Caco-2 (cell line): ENCODE results near the gene KIF19. TPM values are rescaled to one million over a fixed set of nuclear protein-coding genes. Genes with fewer than 3 reads are reported as not detected.

Experiments
- BruUV-seq: library from RNA; stranded (reverse); fragments of 400-500 nt; replicated peaks from 2 replicates; lab custom pipeline; 2021; lab: Mats Ljungman, UMichigan
- CTCF ChIA-PET: fragments of 300-600 bp; sonication (Branson Sonifier 250); formaldehyde crosslinking; loops from one replicate; lab custom pipeline; 2022; ENCODE audit warnings: antibody characterized with exemption; lab: Charles Lee
- POLR2A ChIA-PET: fragments of 300-600 bp; sonication (Branson Sonifier 250); formaldehyde crosslinking; loops from one replicate; lab custom pipeline; 2022; ENCODE audit warnings: antibody characterized with exemption; lab: Charles Lee
- DNase-seq, 2 experiments: peaks; one replicate each; pipeline versions ENCODE4 v3.0.0 to v3.0.0-alpha.2; 2020 to 2022
- H3K27me3 ChIP-seq: replicated peaks from 2 replicates; pipeline ENCODE4 v1.6.0; 2011; ENCODE audit warnings: low read length; ENCODE audit not compliant: control insufficient read depth, insufficient read depth
- H3K36me3 ChIP-seq: 2 replicates; pipeline ENCODE4 v1.5.1; 2011; ENCODE audit warnings: low read length; ENCODE audit not compliant: control insufficient read depth, insufficient read depth
- H3K4me1 ChIP-seq: fragments of 250-450 bp; sonication (Bioruptor Pico); 2 replicates; pipeline ENCODE4 v1.5.1; 2020; ENCODE audit warnings: mild to moderate bottlenecking
- H3K4me3 ChIP-seq: 2 replicates; pipeline ENCODE4 v1.5.1; 2011; ENCODE audit warnings: low read depth, mild to moderate bottlenecking, control low read depth, low read length
- H3K9me3 ChIP-seq: fragments of 250-450 bp; sonication (Bioruptor Pico); 2 replicates; pipeline ENCODE4 v1.5.1; 2020; ENCODE audit warnings: mild to moderate bottlenecking, moderate library complexity
- H3K27ac Mint-ChIP-seq: one replicate; pipeline ENCODE4 v1.8.0; 2022; ENCODE audit warnings: mixed read lengths; ENCODE audit not compliant: unreplicated experiment
- H3K27me3 Mint-ChIP-seq: one replicate; pipeline ENCODE4 v1.8.0; 2022; ENCODE audit warnings: mixed read lengths; ENCODE audit not compliant: insufficient read depth, unreplicated experiment
- H3K36me3 Mint-ChIP-seq: one replicate; pipeline ENCODE4 v1.8.0; 2022; ENCODE audit warnings: mild to moderate bottlenecking, mixed read lengths; ENCODE audit not compliant: insufficient read depth, unreplicated experiment
- H3K4me1 Mint-ChIP-seq: one replicate; pipeline ENCODE4 v1.8.0; 2022; ENCODE audit warnings: low read depth, mixed read lengths; ENCODE audit not compliant: unreplicated experiment
- H3K4me3 Mint-ChIP-seq: one replicate; pipeline ENCODE4 v1.8.0; 2022; ENCODE audit warnings: mild to moderate bottlenecking, moderate library complexity, mixed read lengths; ENCODE audit not compliant: unreplicated experiment
- H3K9me3 Mint-ChIP-seq: one replicate; pipeline ENCODE4 v1.8.0; 2022; ENCODE audit warnings: mixed read lengths; ENCODE audit not compliant: unreplicated experiment
- CTCF ChIP-seq, 2 experiments: fragments of 200-600 bp in 1 of 2; IDR thresholded peaks; 1 replicate in 1 of 2; 2 replicates in 1 of 2; pipeline versions ENCODE4 v1.5.1 to v1.8.0; 2011 to 2022; ENCODE audit warnings: antibody characterized with exemption in 1 of 2, control low read depth in 1 of 2, inconsistent platforms in 1 of 2, low read depth in 1 of 2, low read length in 1 of 2, mild to moderate bottlenecking in 1 of 2, moderate library complexity in 1 of 2; ENCODE audit not compliant: insufficient read depth in 1 of 2, severe bottlenecking in 1 of 2, unreplicated experiment in 1 of 2
- intact Hi-C: fragments of 100-400 bp; cut with micrococcal nuclease; formaldehyde crosslinking; loops from one replicate; pipeline ENCODE4 v1.10.0; 2022; ENCODE audit not compliant: unreplicated experiment
- total RNA-seq: library from RNA; stranded (reverse); gene quantifications from 2 replicates; pipeline ENCODE4 v1.2.3, GENCODE V29; 2022

Gene KIF19
- total RNA-seq, 1 experiment from 2014 or later, result not detected

GRCh38 chr17:74326506-74326905, 480 bp downstream of the KIF19 start:
- Mint-ChIP-seq H3K9me3 (no peaks in the 10 kb centered on the region), H3K4me3 (peak overlapping the region; percentile 25), H3K4me1 (no peaks in the 10 kb centered on the region), H3K27me3 (peaks cover 12% of the 10 kb centered on the region), H3K27ac (no peak overlapping the region), H3K36me3 (no peaks in the 10 kb centered on the region)
- H3K4me1 ChIP-seq, result peaks cover 5% of the 10 kb centered on the region
- no peaks in the 10 kb centered on the region for H3K36me3 ChIP-seq
- no peak for TF ChIP-seq CTCF (IDR thresholded peaks at IDR 0.05; ENCODE audit: insufficient read depth in 1 of 2, low read depth in 1 of 2, low read length in 1 of 2, severe bottlenecking in 1 of 2, unreplicated experiment in 1 of 2)
- no peaks in the 10 kb centered on the region for H3K9me3 ChIP-seq
- no TSS peak for BruUV-seq
- no peaks in the 10 kb centered on the region for H3K27me3 ChIP-seq
- ChIA-PET POLR2A (no interaction called here), CTCF (no interaction called here)
- H3K4me3 ChIP-seq, result peak overlapping the region; percentile 23
- DNase-seq, result no peak
- intact Hi-C loops, result no loop called here

GRCh38 chr17:74328487-74328886, 2.5 kb downstream of the KIF19 start:
- Mint-ChIP-seq H3K9me3 (no peaks in the 10 kb centered on the region), H3K36me3 (no peaks in the 10 kb centered on the region), H3K4me3 (no peak overlapping the region), H3K27me3 (peaks cover 3% of the 10 kb centered on the region), H3K4me1 (peaks cover 6% of the 10 kb centered on the region), H3K27ac (no peak overlapping the region)
- TF ChIP-seq CTCF (IDR thresholded peaks at IDR 0.05; ENCODE audit: insufficient read depth in 1 of 2, low read depth in 1 of 2, low read length in 1 of 2, severe bottlenecking in 1 of 2, unreplicated experiment in 1 of 2), result no peak
- H3K9me3 ChIP-seq, result no peaks in the 10 kb centered on the region
- H3K27me3 ChIP-seq, result no peaks in the 10 kb centered on the region
- H3K4me3 ChIP-seq, result no peak overlapping the region
- peaks cover 11% of the 10 kb centered on the region for H3K4me1 ChIP-seq
- CTCF ChIA-PET, result no interaction called here
- intact Hi-C loops, result no loop called here
- POLR2A ChIA-PET, result no interaction called here
- H3K36me3 ChIP-seq, result no peaks in the 10 kb centered on the region
- BruUV-seq, result no TSS peak
- no peak for DNase-seq

- H3K4me1 ChIP-seq, result peaks cover 11% of the 10 kb centered on the region
- intact Hi-C loops, result no loop called here
- H3K9me3 ChIP-seq, result no peaks in the 10 kb centered on the region
- no TSS peak for BruUV-seq
- Mint-ChIP-seq H3K9me3 (no peaks in the 10 kb centered on the region), H3K27ac (no peak overlapping the region), H3K4me1 (peaks cover 6% of the 10 kb centered on the region), H3K27me3 (no peaks in the 10 kb centered on the region), H3K4me3 (no peak overlapping the region), H3K36me3 (no peaks in the 10 kb centered on the region)
- no peak for DNase-seq
- no peak for TF ChIP-seq CTCF (IDR thresholded peaks at IDR 0.05; ENCODE audit: insufficient read depth in 1 of 2, low read depth in 1 of 2, low read length in 1 of 2, severe bottlenecking in 1 of 2, unreplicated experiment in 1 of 2)
- no peak overlapping the region for H3K4me3 ChIP-seq
- no peaks in the 10 kb centered on the region for H3K36me3 ChIP-seq
- no peaks in the 10 kb centered on the region for H3K27me3 ChIP-seq
- POLR2A ChIA-PET, result no interaction called here
- CTCF ChIA-PET, result interaction anchor here (0.6 kb wide), 1 partner anchor 196 kb away, joined by 3 read pairs; no protein-coding TSS in a partner anchor
Observed at GRCh38 chr17:74329378-74329777, 3.4 kb downstream of the KIF19 start.
